ENCODE measurements around the gene SAMHD1.

- TF ChIP-seq SP1 (IDR thresholded peaks at IDR 0.05) (no peak), JUND (IDR thresholded peaks at IDR 0.05) (no peak), CTCF (IDR thresholded peaks at IDR 0.05; ENCODE audit: low read depth, low read length, missing input control) (no peak), ATF3 (IDR thresholded peaks at IDR 0.05) (no peak), RXRA (IDR thresholded peaks at IDR 0.05) (no peak), MAX (IDR thresholded peaks at IDR 0.05) (no peak), ZBTB33 (IDR thresholded peaks at IDR 0.05) (no peak)
These were observed 89.4 kb downstream of the SAMHD1 start for GRCh38 chr20:36861875-36862801.
